ENCODE results near the gene PSMD2. TPM values are rescaled to one million over a fixed set of nuclear protein-coding genes. Genes with fewer than 3 reads are reported as not detected.
A peak's percentile ranks its signal among the peaks of the same experiment; 100 is the strongest.

PSMD2 gene
- total RNA-seq, 1 experiment from 2014 or later: 359 TPM

GRCh38 chr3:184298759-184299487, at the start of gene PSMD2 (continued):
- TF ChIP-seq MAX (CRISPR knock-in tag; IDR thresholded peaks at IDR 0.05) (0 out of 2 replicates have a peak, but pooled peaks have one; percentile 26), FOXJ3 (CRISPR knock-in tag; IDR thresholded peaks at IDR 0.05; ENCODE audit: borderline replicate concordance) (no peak), GTF2I (CRISPR knock-in tag; conservative IDR thresholded peaks at IDR 0.05) (no peak), TEAD4 (CRISPR knock-in tag; IDR thresholded peaks at IDR 0.05) (no peak), ZNF423 (CRISPR knock-in tag; IDR thresholded peaks at IDR 0.05) (no peak), CDX4 (CRISPR knock-in tag; IDR thresholded peaks at IDR 0.05; ENCODE audit: borderline replicate concordance) (no peak), ZBTB21 (CRISPR knock-in tag; IDR thresholded peaks at IDR 0.05; ENCODE audit: borderline replicate concordance) (no peak), MYBL2 (CRISPR knock-in tag; IDR thresholded peaks at IDR 0.05) (no peak), HMGXB4 (CRISPR knock-in tag; IDR thresholded peaks at IDR 0.05) (peak; percentile 81; the same call in 1 of the 2 replicates), NFE2L1 (CRISPR knock-in tag; IDR thresholded peaks at IDR 0.05) (no peak), KAT7 (CRISPR knock-in tag; IDR thresholded peaks at IDR 0.05; ENCODE audit: borderline replicate concordance) (no peak; the same call in 1 of the 2 replicates), MXD4 (CRISPR knock-in tag; IDR thresholded peaks at IDR 0.05; ENCODE audit: borderline replicate concordance) (no peak), ZNF396 (CRISPR knock-in tag; IDR thresholded peaks at IDR 0.05; ENCODE audit: borderline replicate concordance) (no peak), SP1 (CRISPR knock-in tag; conservative IDR thresholded peaks at IDR 0.05) (peak; percentile 86), CBFB (CRISPR knock-in tag; IDR thresholded peaks at IDR 0.05; ENCODE audit: low read depth) (no peak), TP53 (CRISPR knock-in tag; IDR thresholded peaks at IDR 0.05) (no peak), EMX1 (CRISPR knock-in tag; IDR thresholded peaks at IDR 0.05) (no peak), CREM (CRISPR knock-in tag; IDR thresholded peaks at IDR 0.05) (no peak), FOXK1 (CRISPR knock-in tag; IDR thresholded peaks at IDR 0.05) (no peak), ARID4B (CRISPR knock-in tag; IDR thresholded peaks at IDR 0.05; ENCODE audit: borderline replicate concordance) (no peak), JAZF1 (CRISPR knock-in tag; IDR thresholded peaks at IDR 0.05) (no peak), ELF4 (CRISPR knock-in tag; IDR thresholded peaks at IDR 0.05; ENCODE audit: low read depth) (0 out of 2 replicates have a peak, but pooled peaks have one; percentile 45), SMAD3 (CRISPR knock-in tag; IDR thresholded peaks at IDR 0.05; ENCODE audit: borderline replicate concordance) (no peak), ZNF317 (CRISPR knock-in tag; IDR thresholded peaks at IDR 0.05; ENCODE audit: borderline replicate concordance, low read depth) (no peak), NR2C2 (CRISPR knock-in tag; IDR thresholded peaks at IDR 0.05) (0 out of 2 replicates have a peak, but pooled peaks have one; percentile 30)
- TF ChIP-seq, protein P1, sequence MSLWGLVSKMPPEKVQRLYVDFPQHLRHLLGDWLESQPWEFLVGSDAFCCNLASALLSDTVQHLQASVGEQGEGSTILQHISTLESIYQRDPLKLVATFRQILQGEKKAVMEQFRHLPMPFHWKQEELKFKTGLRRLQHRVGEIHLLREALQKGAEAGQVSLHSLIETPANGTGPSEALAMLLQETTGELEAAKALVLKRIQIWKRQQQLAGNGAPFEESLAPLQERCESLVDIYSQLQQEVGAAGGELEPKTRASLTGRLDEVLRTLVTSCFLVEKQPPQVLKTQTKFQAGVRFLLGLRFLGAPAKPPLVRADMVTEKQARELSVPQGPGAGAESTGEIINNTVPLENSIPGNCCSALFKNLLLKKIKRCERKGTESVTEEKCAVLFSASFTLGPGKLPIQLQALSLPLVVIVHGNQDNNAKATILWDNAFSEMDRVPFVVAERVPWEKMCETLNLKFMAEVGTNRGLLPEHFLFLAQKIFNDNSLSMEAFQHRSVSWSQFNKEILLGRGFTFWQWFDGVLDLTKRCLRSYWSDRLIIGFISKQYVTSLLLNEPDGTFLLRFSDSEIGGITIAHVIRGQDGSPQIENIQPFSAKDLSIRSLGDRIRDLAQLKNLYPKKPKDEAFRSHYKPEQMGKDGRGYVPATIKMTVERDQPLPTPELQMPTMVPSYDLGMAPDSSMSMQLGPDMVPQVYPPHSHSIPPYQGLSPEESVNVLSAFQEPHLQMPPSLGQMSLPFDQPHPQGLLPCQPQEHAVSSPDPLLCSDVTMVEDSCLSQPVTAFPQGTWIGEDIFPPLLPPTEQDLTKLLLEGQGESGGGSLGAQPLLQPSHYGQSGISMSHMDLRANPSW (CRISPR knock-in tag; conservative IDR thresholded peaks at IDR 0.05; ENCODE audit: low read depth): no peak
- TF ChIP-seq, protein P2, sequence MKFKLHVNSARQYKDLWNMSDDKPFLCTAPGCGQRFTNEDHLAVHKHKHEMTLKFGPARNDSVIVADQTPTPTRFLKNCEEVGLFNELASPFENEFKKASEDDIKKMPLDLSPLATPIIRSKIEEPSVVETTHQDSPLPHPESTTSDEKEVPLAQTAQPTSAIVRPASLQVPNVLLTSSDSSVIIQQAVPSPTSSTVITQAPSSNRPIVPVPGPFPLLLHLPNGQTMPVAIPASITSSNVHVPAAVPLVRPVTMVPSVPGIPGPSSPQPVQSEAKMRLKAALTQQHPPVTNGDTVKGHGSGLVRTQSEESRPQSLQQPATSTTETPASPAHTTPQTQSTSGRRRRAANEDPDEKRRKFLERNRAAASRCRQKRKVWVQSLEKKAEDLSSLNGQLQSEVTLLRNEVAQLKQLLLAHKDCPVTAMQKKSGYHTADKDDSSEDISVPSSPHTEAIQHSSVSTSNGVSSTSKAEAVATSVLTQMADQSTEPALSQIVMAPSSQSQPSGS (CRISPR knock-in tag; IDR thresholded peaks at IDR 0.05; ENCODE audit: borderline replicate concordance, low read depth): no peak
- TF ChIP-seq, protein P3, sequence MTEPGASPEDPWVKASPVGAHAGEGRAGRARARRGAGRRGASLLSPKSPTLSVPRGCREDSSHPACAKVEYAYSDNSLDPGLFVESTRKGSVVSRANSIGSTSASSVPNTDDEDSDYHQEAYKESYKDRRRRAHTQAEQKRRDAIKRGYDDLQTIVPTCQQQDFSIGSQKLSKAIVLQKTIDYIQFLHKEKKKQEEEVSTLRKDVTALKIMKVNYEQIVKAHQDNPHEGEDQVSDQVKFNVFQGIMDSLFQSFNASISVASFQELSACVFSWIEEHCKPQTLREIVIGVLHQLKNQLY (CRISPR knock-in tag; IDR thresholded peaks at IDR 0.05): no peak

All from WTC11 (cell line).